HepG2 (cell line): ENCODE results near the gene ALOXE3. TPM values are rescaled to one million over a fixed set of nuclear protein-coding genes. Genes with fewer than 3 reads are reported as not detected.

Experiments
- ATAC-seq: fragments of 200-7000 bp; cut with Tn5 transposase; 3 replicates; pipeline ENCODE4 v1.9.1; 2020; ENCODE audit warnings: mild to moderate bottlenecking, moderate library complexity
- BruUV-seq: library from RNA; stranded (reverse); fragments of 400-500 nt; replicated peaks from 2 replicates; lab custom pipeline; 2021; lab: Mats Ljungman, UMichigan
- CTCF ChIA-PET: fragments of 300-600 bp; formaldehyde crosslinking; extraction: SDS; loops from one replicate; lab custom pipeline; 2021; ENCODE audit warnings: low total read pairs, inconsistent platforms, low intra/inter-chr PET ratio; lab: Yijun Ruan, JAX
- POLR2A ChIA-PET: fragments of 350-600 bp; sonication (Branson Sonifier 250); formaldehyde crosslinking; loops from one replicate; lab custom pipeline; 2020; ENCODE audit warnings: antibody characterized with exemption, inconsistent platforms; lab: Yijun Ruan, JAX
- DNase-seq: peaks from one replicate; pipeline ENCODE4 v3.0.0-alpha.2; 2015; ENCODE audit warnings: low spot score
- FAIRE-seq: peaks from 3 replicates; lab custom pipeline; 2011; peaks lifted over from hg19 to GRCh38; lab: Jason Lieb, UNC
- H2AFZ ChIP-seq: one replicate; pipeline ENCODE4 v1.6.1; 2011; ENCODE audit warnings: low read length, inconsistent platforms
- H3K27ac ChIP-seq: fragments of 300-600 bp; 3 replicates; pipeline ENCODE4 v1.8.0; 2011; ENCODE audit warnings: mixed run types, mild to moderate bottlenecking, mixed read lengths, low read length, inconsistent platforms; ENCODE audit not compliant: insufficient read depth; ENCODE audit errors: extremely low read length
- H3K27me3 ChIP-seq, 2 experiments: fragments of 200-600 bp in 1 of 2; 2 replicates in 1 of 2; 3 replicates in 1 of 2; pipeline versions ENCODE4 v1.6.0 to v1.8.0; 2011; ENCODE audit warnings: low read length in 2 of 2, mild to moderate bottlenecking in 2 of 2, moderate library complexity in 2 of 2, inconsistent platforms in 1 of 2; ENCODE audit not compliant: insufficient read depth in 2 of 2, control insufficient read depth in 1 of 2
- H3K36me3 ChIP-seq, 2 experiments: fragments of 200-600 bp in 1 of 2; replicated peaks in 1 of 2; 2 replicates in 1 of 2; 3 replicates in 1 of 2; pipeline versions ENCODE4 v1.5.1 to v1.8.0; 2011; ENCODE audit warnings: low read length in 2 of 2, inconsistent platforms in 1 of 2; ENCODE audit not compliant: insufficient read depth in 2 of 2, control insufficient read depth in 1 of 2
- H3K4me1 ChIP-seq: 2 replicates; pipeline ENCODE4 v1.5.1; 2012; ENCODE audit warnings: low read length, inconsistent platforms; ENCODE audit not compliant: insufficient read depth
- H3K4me2 ChIP-seq: 2 replicates; pipeline ENCODE4 v1.6.0; 2011; ENCODE audit warnings: low read depth, low read length, inconsistent platforms
- H3K4me3 ChIP-seq, 3 experiments: fragments of 200-600 bp in 1 of 3; sonication (generic), shearing (Covaris generic) in 1 of 3; replicated peaks in 1 of 3; 2 replicates each; pipeline ENCODE4 v1.5.1; 2011 to 2016; ENCODE audit warnings: low read length in 3 of 3, inconsistent platforms in 2 of 3, low read depth in 2 of 3, mild to moderate bottlenecking in 2 of 3, control low read depth in 1 of 3, mixed read lengths in 1 of 3; ENCODE audit not compliant: insufficient read depth in 1 of 3
- H3K79me2 ChIP-seq: one replicate; pipeline ENCODE4 v1.6.1; 2011; ENCODE audit warnings: low read length, inconsistent platforms; ENCODE audit not compliant: insufficient read depth
- H3K9ac ChIP-seq: 2 replicates; pipeline ENCODE4 v1.6.0; 2011; ENCODE audit warnings: mild to moderate bottlenecking, low read depth, low read length, inconsistent platforms; ENCODE audit not compliant: insufficient read depth
- H3K9me3 ChIP-seq: 2 replicates; pipeline ENCODE4 v1.5.1; 2012; ENCODE audit warnings: mild to moderate bottlenecking, low read length
- H4K20me1 ChIP-seq: 2 replicates; pipeline ENCODE4 v1.6.0; 2011; ENCODE audit warnings: inconsistent platforms, mild to moderate bottlenecking, low read length, moderate library complexity; ENCODE audit not compliant: insufficient read depth
- DMAP1 ChIP-seq: IDR thresholded peaks from 2 replicates; pipeline ENCODE4 v1.6.1; 2016
- E2F2 ChIP-seq: sonication (generic); formaldehyde crosslinking; IDR thresholded peaks from 2 replicates; pipeline ENCODE4 v1.4.0; 2020; ENCODE audit warnings: missing genetic modification reagents, borderline replicate concordance
- GABPA ChIP-seq, 2 experiments: IDR thresholded peaks; 2 replicates each; pipeline ENCODE4 v1.6.1; 2011 to 2016; ENCODE audit warnings: low read depth in 2 of 2, low read length in 1 of 2, missing biosample characterization in 1 of 2, missing genetic modification characterization in 1 of 2
- POGZ ChIP-seq: sonication (generic); formaldehyde crosslinking; IDR thresholded peaks from 2 replicates; pipeline ENCODE4 v1.4.0; 2020; ENCODE audit warnings: mild to moderate bottlenecking, missing genetic modification reagents
- TEAD2 ChIP-seq: sonication (generic); formaldehyde crosslinking; IDR thresholded peaks from 2 replicates; pipeline ENCODE4 v1.9.0; 2021; ENCODE audit warnings: missing genetic modification reagents
- YY1 ChIP-seq: IDR thresholded peaks from 2 replicates; pipeline ENCODE4 v1.6.1; 2011; ENCODE audit warnings: low read length, low read depth, moderate library complexity, mild to moderate bottlenecking; ENCODE audit not compliant: insufficient read depth, insufficient replicate concordance
- ZNF143 ChIP-seq: sonication (generic); formaldehyde crosslinking; IDR thresholded peaks from 2 replicates; pipeline ENCODE4 v1.4.0; 2020; ENCODE audit warnings: missing genetic modification reagents
- ZNF234 ChIP-seq: sonication (generic); formaldehyde crosslinking; conservative IDR thresholded peaks from 2 replicates; pipeline ENCODE4 v1.5.1; 2020; ENCODE audit warnings: mild to moderate bottlenecking, missing genetic modification reagents
- ZNF879 ChIP-seq: sonication (generic); formaldehyde crosslinking; IDR thresholded peaks from 2 replicates; pipeline ENCODE4 v1.8.1; 2023; ENCODE audit warnings: missing genetic modification reagents
- WGBS: methylation state at CpG from one replicate; pipeline ENCODE4 v1.1.6; 2017; ENCODE audit warnings: low lambda C conversion rate; 5-methylcytosine and 5-hydroxymethylcytosine counted together
- in situ Hi-C: cut with HindIII; loops from 2 replicates; pipeline ENCODE4 v1.10.0; 2017; ENCODE audit warnings: low pct_unique_long_range_greater_than_20kb; ENCODE audit not compliant: extremely low pct_ligation_motif_present
- intact Hi-C: fragments of 100-400 bp; cut with micrococcal nuclease; formaldehyde crosslinking; loops from one replicate; pipeline ENCODE4 v1.10.0; 2022; ENCODE audit not compliant: unreplicated experiment
- polyA plus RNA-seq, 8 experiments: library from polyadenylated mRNA; depleted of rRNA in 3 of 8; stranded (reverse) in 7 of 8; unstranded in 1 of 8; fragments of >200 nt; fragmentation: Illumina TruSeq in 4 of 8; extraction: Trizol in 4 of 8; gene quantifications; 2 replicates each; pipeline versions ENCODE4 v1.2.1 to v1.2.3, GENCODE V29; 2011 to 2016; ENCODE audit warnings: low read depth in 4 of 8, missing spikeins in 1 of 8, mixed read lengths in 1 of 8; ENCODE audit not compliant: insufficient read depth in 1 of 8
- total RNA-seq, 5 experiments: library from RNA; depleted of rRNA; stranded (reverse); fragments of >200 nt; fragmentation: Illumina TruSeq; extraction: Trizol; gene quantifications; 2 replicates each; pipeline ENCODE4 v1.2.3, GENCODE V29; 2016; ENCODE audit warnings: low read depth in 1 of 5
- TF ChIP-seq, protein P1 (sequence below): sonication (generic); formaldehyde crosslinking; IDR thresholded peaks from 2 replicates; pipeline ENCODE4 v1.4.0; 2020; ENCODE audit warnings: mild to moderate bottlenecking, missing genetic modification reagents
- TF ChIP-seq, protein P2 (sequence below): sonication (generic); formaldehyde crosslinking; IDR thresholded peaks from 2 replicates; pipeline ENCODE4 v1.9.0; 2021; ENCODE audit warnings: missing genetic modification reagents, borderline replicate concordance

The ALOXE3 gene
- total and polyA plus RNA-seq, 2 of the 13 experiments (the other 11 are each of a cell fraction or from before 2014, with no cell fraction given): 0.07 TPM; not detected in 1

GRCh38 chr17:8081876-8082275 is 36.4 kb downstream of the ALOXE3 start:
- no peaks in the 10 kb centered on the region for H3K36me3 ChIP-seq
- in situ Hi-C loops (no loop called here), intact Hi-C loops (loop anchor here (5.0 kb wide), 1 partner anchor 35 kb away; the partner anchor contains the start of gene ALOXE3)
- FAIRE-seq: no peak
- ATAC-seq: no peak
- CTCF ChIA-PET: interaction anchor here (1.3 kb wide), 1 partner anchor 29 kb away, joined by 4 read pairs; no protein-coding TSS in a partner anchor
- H3K27me3 ChIP-seq: peaks cover 7 to 46% of the 10 kb centered on the region in 2 experiments; a peak in 4 of 5 replicates
- peaks cover 24% of the 10 kb centered on the region for H3K4me1 ChIP-seq
- BruUV-seq: no TSS peak
- no peak overlapping the region for H3K9ac ChIP-seq
- H3K27ac ChIP-seq: no peak overlapping the region
- H3K79me2 ChIP-seq: no peaks in the 10 kb centered on the region
- H3K9me3 ChIP-seq: no peaks in the 10 kb centered on the region
- no peak overlapping the region for H3K4me3 ChIP-seq
- H4K20me1 ChIP-seq: no peaks in the 10 kb centered on the region
- WGBS: 82% methylated on average over 3 of the region's 3 CpGs
- POLR2A ChIA-PET: no interaction called here
- no peak overlapping the region for H2AFZ ChIP-seq
- TF ChIP-seq, protein P1, sequence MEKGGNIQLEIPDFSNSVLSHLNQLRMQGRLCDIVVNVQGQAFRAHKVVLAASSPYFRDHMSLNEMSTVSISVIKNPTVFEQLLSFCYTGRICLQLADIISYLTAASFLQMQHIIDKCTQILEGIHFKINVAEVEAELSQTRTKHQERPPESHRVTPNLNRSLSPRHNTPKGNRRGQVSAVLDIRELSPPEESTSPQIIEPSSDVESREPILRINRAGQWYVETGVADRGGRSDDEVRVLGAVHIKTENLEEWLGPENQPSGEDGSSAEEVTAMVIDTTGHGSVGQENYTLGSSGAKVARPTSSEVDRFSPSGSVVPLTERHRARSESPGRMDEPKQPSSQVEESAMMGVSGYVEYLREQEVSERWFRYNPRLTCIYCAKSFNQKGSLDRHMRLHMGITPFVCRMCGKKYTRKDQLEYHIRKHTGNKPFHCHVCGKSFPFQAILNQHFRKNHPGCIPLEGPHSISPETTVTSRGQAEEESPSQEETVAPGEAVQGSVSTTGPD (CRISPR knock-in tag): no peak
- TF ChIP-seq, protein P2, sequence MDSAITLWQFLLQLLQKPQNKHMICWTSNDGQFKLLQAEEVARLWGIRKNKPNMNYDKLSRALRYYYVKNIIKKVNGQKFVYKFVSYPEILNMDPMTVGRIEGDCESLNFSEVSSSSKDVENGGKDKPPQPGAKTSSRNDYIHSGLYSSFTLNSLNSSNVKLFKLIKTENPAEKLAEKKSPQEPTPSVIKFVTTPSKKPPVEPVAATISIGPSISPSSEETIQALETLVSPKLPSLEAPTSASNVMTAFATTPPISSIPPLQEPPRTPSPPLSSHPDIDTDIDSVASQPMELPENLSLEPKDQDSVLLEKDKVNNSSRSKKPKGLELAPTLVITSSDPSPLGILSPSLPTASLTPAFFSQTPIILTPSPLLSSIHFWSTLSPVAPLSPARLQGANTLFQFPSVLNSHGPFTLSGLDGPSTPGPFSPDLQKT (CRISPR knock-in tag): no peak
- TF ChIP-seq E2F2 (CRISPR knock-in tag): no peak
- no peak for TF ChIP-seq YY1
- no peak for TF ChIP-seq GABPA (IDR thresholded peaks at IDR 0.05; ENCODE audit: low read depth, low read length)
- no peak for TF ChIP-seq GABPA (CRISPR knock-in tag; IDR thresholded peaks at IDR 0.05; ENCODE audit: low read depth)
- no peak for TF ChIP-seq ZNF143
- no peak for TF ChIP-seq ZNF234 (CRISPR knock-in tag)
- no peak for TF ChIP-seq ZNF879 (CRISPR knock-in tag)
- TF ChIP-seq DMAP1 (CRISPR knock-in tag): no peak
- no peak for TF ChIP-seq TEAD2 (CRISPR knock-in tag)
- TF ChIP-seq POGZ (CRISPR knock-in tag): no peak
- no peak for DNase-seq
- no peak overlapping the region for H3K4me2 ChIP-seq
